KMS-11 (cell line): Measurements from ENCODE around the gene ZNF80.

Experiments
- H2AFZ ChIP-seq: fragments of 200-600 bp; sonication (generic); 2 replicates; pipeline ENCODE4 v1.6.1; 2016; ENCODE audit warnings: antibody characterized with exemption, mixed run types, low read depth
- H3K27ac ChIP-seq: fragments of 200-600 bp; sonication (generic); 2 replicates; pipeline ENCODE4 v1.6.1; 2016; ENCODE audit warnings: mild to moderate bottlenecking, mixed run types
- H3K27me3 ChIP-seq: fragments of 200-600 bp; sonication (generic); 2 replicates; pipeline ENCODE4 v1.6.1; 2017; ENCODE audit warnings: mild to moderate bottlenecking, low read depth, mixed run types, moderate library complexity; ENCODE audit not compliant: insufficient read depth
- H3K36me3 ChIP-seq: fragments of 200-600 bp; sonication (generic); 2 replicates; pipeline ENCODE4 v1.6.1; 2017; ENCODE audit warnings: mild to moderate bottlenecking, mixed run types; ENCODE audit not compliant: insufficient read depth
- H3K4me1 ChIP-seq: fragments of 200-600 bp; sonication (generic); 2 replicates; pipeline ENCODE4 v1.6.1; 2016; ENCODE audit warnings: mild to moderate bottlenecking, low read depth, mixed run types; ENCODE audit not compliant: poor library complexity, severe bottlenecking
- H3K4me2 ChIP-seq: fragments of 200-600 bp; sonication (generic); 2 replicates; pipeline ENCODE4 v1.7.0; 2016; ENCODE audit warnings: mild to moderate bottlenecking, mixed run types
- H3K4me3 ChIP-seq: fragments of 200-600 bp; sonication (generic); IDR thresholded peaks from 2 replicates; pipeline ENCODE4 v1.6.1; 2017; ENCODE audit warnings: low read depth, low read length, mixed read lengths; ENCODE audit not compliant: insufficient read depth
- H3K79me2 ChIP-seq: fragments of 200-600 bp; sonication (generic); 2 replicates; pipeline ENCODE4 v1.6.1; 2016; ENCODE audit warnings: low read depth, mixed run types; ENCODE audit not compliant: insufficient read depth
- H3K9ac ChIP-seq: fragments of 200-600 bp; sonication (generic); 2 replicates; pipeline ENCODE4 v1.6.1; 2016; ENCODE audit warnings: mild to moderate bottlenecking, mixed run types
- H4K20me1 ChIP-seq: fragments of 200-600 bp; sonication (generic); 2 replicates; pipeline ENCODE4 v1.6.1; 2016; ENCODE audit warnings: mild to moderate bottlenecking, mixed run types; ENCODE audit not compliant: insufficient read depth
- CTCF ChIP-seq: fragments of 200-600 bp; sonication (generic); conservative IDR thresholded peaks from 2 replicates; pipeline ENCODE4 v1.6.1; 2017; ENCODE audit warnings: low read depth, mild to moderate bottlenecking, antibody characterized with exemption, low read length, moderate library complexity, mixed read lengths

ZNF80 gene

GRCh38 chr3:114274929-114275328 lies 37.6 kb upstream of the ZNF80 start:
- Histone ChIP-seq H3K27ac (no peak overlapping the region; the same call in 1 of the 2 replicates), H3K4me3 (no peak overlapping the region), H3K4me1 (peaks cover 10% of the 10 kb centered on the region), H3K27me3 (no peaks in the 10 kb centered on the region), H4K20me1 (no peaks in the 10 kb centered on the region), H3K79me2 (no peaks in the 10 kb centered on the region), H2AFZ (peak overlapping the region; percentile 58; the same call in 1 of the 2 replicates), H3K36me3 (no peaks in the 10 kb centered on the region), H3K4me2 (no peak overlapping the region), H3K9ac (no peak overlapping the region)
- TF ChIP-seq CTCF: no peak

GRCh38 chr3:114272271-114272670 lies 34.9 kb upstream of the ZNF80 start:
- Histone ChIP-seq H2AFZ (no peak overlapping the region), H3K4me2 (no peak overlapping the region), H3K27me3 (no peaks in the 10 kb centered on the region), H3K9ac (no peak overlapping the region), H3K79me2 (no peaks in the 10 kb centered on the region), H3K27ac (no peak overlapping the region), H3K36me3 (no peaks in the 10 kb centered on the region), H3K4me1 (peaks cover 10% of the 10 kb centered on the region), H4K20me1 (no peaks in the 10 kb centered on the region), H3K4me3 (no peak overlapping the region)
- no peak for TF ChIP-seq CTCF

- no peaks in the 10 kb centered on the region for H3K27me3 ChIP-seq
- no peaks in the 10 kb centered on the region for H3K79me2 ChIP-seq
- no peaks in the 10 kb centered on the region for H4K20me1 ChIP-seq
- no peak overlapping the region for H3K27ac ChIP-seq
- H3K4me3 ChIP-seq: no peak overlapping the region
- H2AFZ ChIP-seq: no peak overlapping the region
- no peak overlapping the region for H3K4me2 ChIP-seq
- peaks cover 6% of the 10 kb centered on the region for H3K4me1 ChIP-seq
- no peaks in the 10 kb centered on the region for H3K36me3 ChIP-seq
- H3K9ac ChIP-seq: no peak overlapping the region
- no peak for TF ChIP-seq CTCF
Measured at GRCh38 chr3:114270019-114270418, 32.6 kb upstream of the ZNF80 start.

GRCh38 chr3:114260152-114260551 lies 22.8 kb upstream of the ZNF80 start:
- Histone ChIP-seq H3K9ac (no peak overlapping the region), H3K27me3 (no peaks in the 10 kb centered on the region; the same call in 1 of the 2 replicates), H3K36me3 (no peaks in the 10 kb centered on the region), H3K4me2 (no peak overlapping the region), H3K4me1 (no peaks in the 10 kb centered on the region), H4K20me1 (no peaks in the 10 kb centered on the region), H3K79me2 (no peaks in the 10 kb centered on the region), H2AFZ (no peak overlapping the region), H3K27ac (no peak overlapping the region), H3K4me3 (no peak overlapping the region)
- no peak for TF ChIP-seq CTCF
